ENCODE data around the gene NANOGP8.

NANOGP8 gene

GRCh38 chr15:35047528-35047927 is 37.6 kb downstream of the NANOGP8 start:
- H3K27me3 ChIP-seq (ENCODE audit: insufficient read depth, low read length): no peaks in the 10 kb centered on the region
- no peaks in the 10 kb centered on the region for H3K79me2 ChIP-seq (ENCODE audit: insufficient read depth, low read length)
- H3K36me3 ChIP-seq (ENCODE audit: insufficient read depth, low read length): no peaks in the 10 kb centered on the region
- no peaks in the 10 kb centered on the region for H4K20me1 ChIP-seq (ENCODE audit: insufficient read depth, low read length)
- H3K9ac ChIP-seq (ENCODE audit: low read length): no peak overlapping the region
- TF ChIP-seq EZH2 (IDR thresholded peaks at IDR 0.05; ENCODE audit: borderline replicate concordance, low read length): no peak
- TF ChIP-seq CTCF (IDR thresholded peaks at IDR 0.05; ENCODE audit: low read length): no peak
- H2AFZ ChIP-seq (ENCODE audit: low read length): no peak overlapping the region
- no peaks in the 10 kb centered on the region for H3K9me2 ChIP-seq (ENCODE audit: low read depth, low read length)
- H3K4me3 ChIP-seq (ENCODE audit: low read depth, low read length, poor library complexity, severe bottlenecking): no peak overlapping the region
- no peak overlapping the region for H3K27ac ChIP-seq (ENCODE audit: low read depth, low read length, poor library complexity, severe bottlenecking)
- no peaks in the 10 kb centered on the region for H3F3A ChIP-seq (ENCODE audit: insufficient read depth, low read length)
- no peaks in the 10 kb centered on the region for H3K9me3 ChIP-seq (ENCODE audit: low read length)
- no peaks in the 10 kb centered on the region for H3K4me1 ChIP-seq (ENCODE audit: insufficient read depth, low read length, severe bottlenecking)
- H3K4me2 ChIP-seq (ENCODE audit: low read length): no peak overlapping the region

GRCh38 chr15:35043373-35044095 is 41.6 kb downstream of the NANOGP8 start:
- no peak overlapping the region for H2AFZ ChIP-seq (ENCODE audit: low read length)
- no peaks in the 10 kb centered on the region for H3K9me3 ChIP-seq (ENCODE audit: low read length)
- no peaks in the 10 kb centered on the region for H3K9me2 ChIP-seq (ENCODE audit: low read depth, low read length)
- H3K27ac ChIP-seq (ENCODE audit: low read depth, low read length, poor library complexity, severe bottlenecking): no peak overlapping the region
- H3K27me3 ChIP-seq (ENCODE audit: insufficient read depth, low read length): no peaks in the 10 kb centered on the region
- no peak overlapping the region for H3K9ac ChIP-seq (ENCODE audit: low read length)
- H3F3A ChIP-seq (ENCODE audit: insufficient read depth, low read length): no peaks in the 10 kb centered on the region
- H3K36me3 ChIP-seq (ENCODE audit: insufficient read depth, low read length): no peaks in the 10 kb centered on the region
- TF ChIP-seq CTCF (IDR thresholded peaks at IDR 0.05; ENCODE audit: low read length) (no peak), EZH2 (IDR thresholded peaks at IDR 0.05; ENCODE audit: borderline replicate concordance, low read length) (no peak)
- no peak overlapping the region for H3K4me2 ChIP-seq (ENCODE audit: low read length)
- no peak overlapping the region for H3K4me3 ChIP-seq (ENCODE audit: low read depth, low read length, poor library complexity, severe bottlenecking)
- H3K79me2 ChIP-seq (ENCODE audit: insufficient read depth, low read length): no peaks in the 10 kb centered on the region
- H4K20me1 ChIP-seq (ENCODE audit: insufficient read depth, low read length): no peaks in the 10 kb centered on the region
- H3K4me1 ChIP-seq (ENCODE audit: insufficient read depth, low read length, severe bottlenecking): no peaks in the 10 kb centered on the region

GRCh38 chr15:35040339-35041255 is 44.5 kb downstream of the NANOGP8 start:
- Histone ChIP-seq H3K4me3 (ENCODE audit: low read depth, low read length, poor library complexity, severe bottlenecking) (no peak overlapping the region), H3K9me2 (ENCODE audit: low read depth, low read length) (no peaks in the 10 kb centered on the region), H4K20me1 (ENCODE audit: insufficient read depth, low read length) (no peaks in the 10 kb centered on the region), H3K27ac (ENCODE audit: low read depth, low read length, poor library complexity, severe bottlenecking) (no peak overlapping the region), H3K9ac (ENCODE audit: low read length) (no peak overlapping the region), H3K4me2 (ENCODE audit: low read length) (no peak overlapping the region), H3F3A (ENCODE audit: insufficient read depth, low read length) (no peaks in the 10 kb centered on the region), H3K9me3 (ENCODE audit: low read length) (no peaks in the 10 kb centered on the region), H3K27me3 (ENCODE audit: insufficient read depth, low read length) (no peaks in the 10 kb centered on the region), H2AFZ (ENCODE audit: low read length) (no peak overlapping the region), H3K36me3 (ENCODE audit: insufficient read depth, low read length) (no peaks in the 10 kb centered on the region), H3K4me1 (ENCODE audit: insufficient read depth, low read length, severe bottlenecking) (no peaks in the 10 kb centered on the region), H3K79me2 (ENCODE audit: insufficient read depth, low read length) (no peaks in the 10 kb centered on the region)
- TF ChIP-seq EZH2 (IDR thresholded peaks at IDR 0.05; ENCODE audit: borderline replicate concordance, low read length) (no peak), CTCF (IDR thresholded peaks at IDR 0.05; ENCODE audit: low read length) (no peak)
